ENCODE measurements around the gene COL24A1. TPM values are rescaled to one million over a fixed set of nuclear protein-coding genes. Genes with fewer than 3 reads are reported as not detected.

COL24A1 gene
- total and polyA plus RNA-seq, 2 of the 8 experiments (the other 6 are each of a cell fraction or from before 2014, with no cell fraction given) = 0.23 to 1.1 TPM

- no peak for TF ChIP-seq CTCF (IDR thresholded peaks at IDR 0.05; ENCODE audit: control extremely low read depth in 1 of 3, insufficient read depth in 1 of 3, low read depth in 1 of 3, low read length in 3 of 3)
- no peak for TF ChIP-seq SAP30 (IDR thresholded peaks at IDR 0.05; ENCODE audit: insufficient read depth, insufficient replicate concordance, low read length)
- TF ChIP-seq CHD1 (IDR thresholded peaks at IDR 0.05; ENCODE audit: low read depth, low read length) = no peak
These were observed 317.1 kb downstream of the COL24A1 start (continued) for GRCh38 chr1:85839459-85839858.

Data from H1 (cell line).